GM10266 (cell line): Measurements from ENCODE around the gene PNPLA1.

Source experiments
- DNase-seq: peaks from one replicate; pipeline ENCODE4 v3.0.0; 2012; ENCODE audit errors: extremely low spot score
- TF ChIP-seq, protein P1 (sequence below): IDR thresholded peaks from 2 replicates; pipeline ENCODE4 v1.5.1; 2012; ENCODE audit warnings: mild to moderate bottlenecking, low read depth; ENCODE audit not compliant: control insufficient read depth, insufficient read depth; ENCODE audit errors: missing control alignments

PNPLA1 gene

DNA sequence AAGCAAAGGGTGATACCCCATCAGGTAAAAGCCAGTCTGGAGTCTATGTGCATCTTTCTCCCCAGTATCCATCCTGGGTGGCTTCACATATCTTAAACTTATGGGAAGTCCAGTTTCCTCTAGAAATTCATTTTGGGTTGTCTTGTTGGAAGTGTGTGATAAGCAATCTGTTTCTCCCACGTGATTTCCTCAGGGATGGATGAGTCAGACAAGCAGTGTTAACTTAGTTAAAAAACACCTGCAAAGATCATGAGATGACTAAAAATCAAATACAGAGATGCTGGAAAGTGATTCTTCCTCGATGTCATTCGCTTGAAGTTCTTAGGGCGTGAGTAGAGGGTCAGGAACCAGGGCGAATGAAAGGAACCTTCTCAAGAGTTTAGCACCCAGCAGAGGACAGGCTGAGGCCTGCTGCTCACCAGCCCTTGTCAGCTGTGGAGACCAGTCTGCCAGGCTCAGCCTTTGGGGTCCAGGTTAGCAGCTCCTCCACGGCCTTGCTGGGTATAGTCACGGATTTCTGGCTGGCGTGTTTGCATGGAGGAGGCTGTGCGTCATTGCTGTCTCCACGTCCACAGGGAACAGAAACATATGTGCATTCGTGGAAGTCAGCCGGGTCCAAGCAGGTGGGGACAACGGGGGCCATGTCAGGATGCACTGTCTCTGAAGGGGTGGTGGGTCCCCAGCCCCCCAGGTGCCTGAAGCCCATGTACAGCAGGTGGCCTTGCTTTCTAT lies 2.8 kb upstream of the PNPLA1 start:
- TF ChIP-seq, protein P1, sequence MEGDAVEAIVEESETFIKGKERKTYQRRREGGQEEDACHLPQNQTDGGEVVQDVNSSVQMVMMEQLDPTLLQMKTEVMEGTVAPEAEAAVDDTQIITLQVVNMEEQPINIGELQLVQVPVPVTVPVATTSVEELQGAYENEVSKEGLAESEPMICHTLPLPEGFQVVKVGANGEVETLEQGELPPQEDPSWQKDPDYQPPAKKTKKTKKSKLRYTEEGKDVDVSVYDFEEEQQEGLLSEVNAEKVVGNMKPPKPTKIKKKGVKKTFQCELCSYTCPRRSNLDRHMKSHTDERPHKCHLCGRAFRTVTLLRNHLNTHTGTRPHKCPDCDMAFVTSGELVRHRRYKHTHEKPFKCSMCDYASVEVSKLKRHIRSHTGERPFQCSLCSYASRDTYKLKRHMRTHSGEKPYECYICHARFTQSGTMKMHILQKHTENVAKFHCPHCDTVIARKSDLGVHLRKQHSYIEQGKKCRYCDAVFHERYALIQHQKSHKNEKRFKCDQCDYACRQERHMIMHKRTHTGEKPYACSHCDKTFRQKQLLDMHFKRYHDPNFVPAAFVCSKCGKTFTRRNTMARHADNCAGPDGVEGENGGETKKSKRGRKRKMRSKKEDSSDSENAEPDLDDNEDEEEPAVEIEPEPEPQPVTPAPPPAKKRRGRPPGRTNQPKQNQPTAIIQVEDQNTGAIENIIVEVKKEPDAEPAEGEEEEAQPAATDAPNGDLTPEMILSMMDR, result no peak
- no peak for DNase-seq

DNA sequence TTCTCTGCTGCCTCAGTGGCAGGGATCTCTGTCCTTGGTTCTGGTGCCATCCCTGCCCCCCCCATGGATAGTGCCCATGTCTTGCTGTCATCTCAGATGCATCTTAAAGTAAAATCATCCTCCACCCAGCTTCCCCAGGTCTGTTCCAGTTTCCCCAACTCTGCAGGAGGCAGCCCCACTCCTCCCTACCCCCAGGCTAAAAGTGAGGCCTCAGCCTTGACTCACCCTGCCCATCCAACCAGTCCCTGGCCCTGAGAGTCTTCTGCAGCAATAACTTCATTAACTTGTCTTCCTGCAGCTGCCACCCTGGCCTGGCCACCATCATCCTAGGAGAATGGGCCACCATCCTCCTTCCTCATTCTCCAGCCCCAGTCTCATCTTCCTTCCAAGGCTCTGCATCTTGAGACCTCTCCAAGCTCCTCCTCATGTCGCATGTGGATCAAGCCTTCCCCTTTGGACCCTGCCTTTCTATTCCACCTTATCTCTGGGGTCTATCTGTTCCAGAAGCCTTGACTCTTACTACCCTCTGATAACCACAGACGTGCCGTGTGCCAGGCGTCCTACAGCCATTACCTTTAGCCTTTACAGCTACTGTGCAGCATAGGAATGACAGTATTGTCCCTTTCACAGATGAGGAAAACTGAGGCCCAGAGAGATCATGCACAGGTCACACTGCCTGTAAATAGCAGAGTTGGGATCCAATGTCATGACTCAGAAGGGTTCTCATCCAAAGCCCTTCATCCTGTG lies 2.0 kb upstream of the PNPLA1 start:
- TF ChIP-seq, protein P1, result no peak
- no peak for DNase-seq

DNA sequence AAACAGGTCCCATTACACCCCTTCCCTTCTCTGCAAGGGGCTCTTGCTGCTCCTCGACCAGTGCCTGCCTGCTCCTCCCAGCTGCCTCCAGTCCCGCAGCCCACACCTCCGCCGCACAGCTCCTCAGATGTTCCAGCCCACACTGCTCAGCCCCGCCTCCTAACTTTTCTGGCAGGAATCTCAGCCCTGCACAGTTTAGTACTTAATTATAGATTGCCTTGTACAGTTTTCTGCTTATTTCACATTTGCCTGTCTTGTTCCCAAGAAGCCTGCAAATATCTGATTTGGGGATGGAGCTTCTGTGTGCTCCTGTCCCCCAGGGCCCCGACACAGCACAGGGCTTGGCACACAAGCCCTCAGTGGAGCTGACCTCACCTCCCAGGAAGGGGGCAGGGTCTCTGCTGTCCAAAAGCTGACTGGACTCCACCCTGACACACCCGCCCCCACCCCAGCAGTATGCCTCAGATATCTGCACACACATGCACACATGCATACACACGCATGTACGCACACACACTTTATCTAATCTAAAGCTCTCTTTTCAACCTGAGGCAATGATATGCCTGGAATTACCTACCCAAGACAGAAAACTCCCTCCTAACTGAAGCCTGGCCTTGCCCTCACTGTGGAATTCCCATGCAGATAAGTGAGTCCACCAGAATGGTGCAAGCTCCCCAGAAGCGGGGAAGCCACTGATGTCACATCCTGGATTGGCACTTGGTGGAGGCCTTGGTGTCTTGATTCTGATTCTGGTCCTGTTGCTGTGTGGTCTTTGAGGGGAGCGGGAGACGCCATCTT lies 1.2 kb upstream of the PNPLA1 start:
- no peak for DNase-seq
- TF ChIP-seq, protein P1, result no peak

DNA sequence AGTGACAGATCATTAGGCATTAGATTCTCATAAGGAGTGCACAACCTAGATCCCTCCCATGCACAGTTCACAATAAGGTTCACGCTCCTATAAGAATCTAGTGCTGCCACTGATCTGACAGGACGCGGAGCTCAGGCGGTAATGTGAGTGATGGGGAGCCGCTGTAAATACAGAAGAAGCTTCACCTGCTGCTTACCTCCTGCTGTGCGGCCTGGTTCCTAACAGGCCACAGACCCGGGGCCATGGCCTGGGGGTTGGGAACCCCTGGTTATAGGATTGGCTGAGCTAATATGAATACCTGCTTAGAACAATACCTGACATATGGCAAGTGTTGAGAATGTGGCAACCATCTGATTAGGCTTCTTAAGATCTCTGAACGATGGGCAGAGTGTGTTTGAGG lies 2.4 kb downstream of the PNPLA1 start:
- DNase-seq, result no peak
- TF ChIP-seq, protein P1, result no peak

DNA sequence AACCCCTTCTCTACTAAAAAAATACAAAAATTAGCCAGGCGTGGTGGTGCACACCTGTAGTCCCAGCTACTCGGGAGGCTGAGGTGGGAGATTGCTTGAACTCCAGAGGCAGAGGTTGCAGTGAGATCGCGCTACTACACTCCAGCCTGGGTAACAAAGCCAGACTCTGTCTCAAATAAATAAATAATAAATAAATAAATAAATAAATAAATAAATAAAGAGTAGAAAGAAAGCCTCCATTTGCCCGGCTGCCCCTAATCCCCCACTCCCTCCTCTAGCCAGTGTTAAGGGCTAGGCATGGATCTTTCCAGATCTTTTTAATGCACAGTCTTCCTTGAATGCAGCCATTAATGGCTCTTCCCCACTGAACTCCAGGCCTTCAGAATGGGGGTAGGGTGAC lies 3.2 kb downstream of the PNPLA1 start:
- TF ChIP-seq, protein P1, result no peak
- no peak for DNase-seq

DNA sequence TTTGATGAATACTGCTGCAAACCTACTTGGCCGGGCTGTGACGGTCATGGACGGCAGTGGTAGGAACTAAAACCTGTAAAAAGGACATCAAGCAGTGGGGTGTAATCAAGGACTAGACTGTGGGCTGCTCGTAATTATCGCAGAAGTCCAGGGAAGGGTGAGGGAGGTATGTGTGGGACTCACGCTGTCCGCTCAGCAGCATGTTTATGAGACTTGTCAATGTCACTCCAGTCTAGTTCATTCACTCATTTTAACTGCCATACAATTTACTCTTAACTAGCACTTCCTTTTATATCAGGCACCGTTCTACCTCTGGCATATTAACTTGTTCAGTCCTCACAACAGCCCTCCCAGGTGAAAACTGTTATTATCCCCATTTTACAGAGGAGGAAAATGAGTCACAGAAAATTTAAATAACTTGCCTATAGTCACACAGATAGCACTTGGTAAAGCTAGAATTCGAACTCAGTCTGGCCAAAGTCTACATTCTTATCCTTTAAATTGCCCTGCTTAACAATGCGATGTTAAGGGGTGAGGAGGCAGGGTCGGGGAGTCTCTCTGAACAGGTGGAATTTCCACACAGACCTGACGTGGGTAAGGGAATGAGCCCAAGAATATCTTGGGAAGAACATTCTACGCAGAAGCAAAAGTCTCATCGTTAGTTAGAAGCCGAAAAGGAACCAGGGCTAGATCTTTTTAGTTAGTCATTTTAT lies 4.1 kb downstream of the PNPLA1 start:
- TF ChIP-seq, protein P1, result no peak
- DNase-seq, result no peak
